HG03432 (cell line): ENCODE results near the gene SH3RF3.

Source experiments
- ATAC-seq: cut with Tn5 transposase; IDR thresholded peaks from one replicate; pipeline ENCODE4 v1.9.1; 2021; ENCODE audit warnings: mild to moderate bottlenecking, moderate library complexity; ENCODE audit not compliant: unreplicated experiment

SH3RF3 gene

GRCh38 chr2:109325570-109325969 lies 196.6 kb downstream of the SH3RF3 start:
- no peak for ATAC-seq

DNA sequence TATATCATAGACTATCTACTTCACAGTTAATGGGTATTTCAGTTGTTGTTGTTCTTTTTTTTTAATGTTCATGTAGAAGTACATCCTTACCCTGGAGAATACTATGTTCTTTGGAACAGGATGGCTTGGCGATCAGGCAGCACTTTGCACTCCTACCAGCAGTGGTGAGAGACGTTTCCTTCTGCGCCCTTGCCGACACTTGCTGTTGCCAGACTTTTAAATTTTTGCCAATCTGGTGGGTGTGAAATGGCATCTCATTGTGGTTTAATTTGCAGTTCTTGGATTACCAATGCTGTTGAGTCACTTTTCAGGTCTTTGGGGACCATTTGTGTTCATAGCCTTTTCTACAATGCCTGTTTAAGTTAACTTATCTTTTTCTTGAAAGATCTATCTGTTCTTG lies 197.3 kb downstream of the SH3RF3 start:
- ATAC-seq: no peak

DNA sequence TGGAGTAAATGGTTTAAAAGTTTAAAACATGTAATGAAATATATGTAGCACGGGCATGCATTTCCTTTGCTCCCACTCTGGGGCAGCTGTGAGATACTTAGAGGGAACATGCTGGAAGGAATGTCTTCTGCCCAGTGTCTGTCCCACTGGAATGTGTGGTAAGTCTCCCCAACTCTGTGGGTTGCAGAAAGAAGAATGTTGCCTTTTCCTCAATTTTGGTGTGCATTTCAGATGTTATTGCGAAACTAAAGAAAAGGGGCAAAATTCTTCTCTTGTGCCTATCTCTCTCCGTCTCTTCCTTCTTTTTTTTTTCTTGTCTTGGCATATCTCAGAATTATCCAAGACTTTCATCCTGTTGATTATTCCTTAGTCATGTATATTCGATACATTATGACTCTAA lies 201.1 kb downstream of the SH3RF3 start:
- ATAC-seq: no peak

GRCh38 chr2:109331081-109331480 lies 202.1 kb downstream of the SH3RF3 start:
- ATAC-seq: no peak

- peak; percentile 52 for ATAC-seq
These were observed 203.2 kb downstream of the SH3RF3 start for GRCh38 chr2:109331896-109332848.

DNA sequence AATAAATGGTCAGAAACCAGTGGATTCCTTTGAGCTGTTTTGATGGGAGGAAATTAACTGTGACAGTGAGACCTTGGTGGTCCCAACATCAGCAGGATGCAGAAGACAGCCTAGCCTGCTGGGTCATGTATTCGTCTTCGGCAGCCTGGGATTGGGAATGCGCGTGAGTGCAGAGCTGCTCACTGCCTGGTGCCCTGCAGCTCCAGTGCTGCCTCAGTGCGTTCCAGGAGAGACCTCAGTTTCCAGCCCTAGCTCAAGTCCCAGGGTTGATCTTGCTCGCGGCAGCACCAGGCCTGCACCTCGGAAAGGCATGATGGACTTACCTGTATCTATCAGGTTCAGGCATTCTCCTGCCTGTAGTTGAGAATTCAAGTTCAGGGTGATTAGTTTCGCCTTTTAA lies 203.9 kb downstream of the SH3RF3 start:
- ATAC-seq: no peak

DNA sequence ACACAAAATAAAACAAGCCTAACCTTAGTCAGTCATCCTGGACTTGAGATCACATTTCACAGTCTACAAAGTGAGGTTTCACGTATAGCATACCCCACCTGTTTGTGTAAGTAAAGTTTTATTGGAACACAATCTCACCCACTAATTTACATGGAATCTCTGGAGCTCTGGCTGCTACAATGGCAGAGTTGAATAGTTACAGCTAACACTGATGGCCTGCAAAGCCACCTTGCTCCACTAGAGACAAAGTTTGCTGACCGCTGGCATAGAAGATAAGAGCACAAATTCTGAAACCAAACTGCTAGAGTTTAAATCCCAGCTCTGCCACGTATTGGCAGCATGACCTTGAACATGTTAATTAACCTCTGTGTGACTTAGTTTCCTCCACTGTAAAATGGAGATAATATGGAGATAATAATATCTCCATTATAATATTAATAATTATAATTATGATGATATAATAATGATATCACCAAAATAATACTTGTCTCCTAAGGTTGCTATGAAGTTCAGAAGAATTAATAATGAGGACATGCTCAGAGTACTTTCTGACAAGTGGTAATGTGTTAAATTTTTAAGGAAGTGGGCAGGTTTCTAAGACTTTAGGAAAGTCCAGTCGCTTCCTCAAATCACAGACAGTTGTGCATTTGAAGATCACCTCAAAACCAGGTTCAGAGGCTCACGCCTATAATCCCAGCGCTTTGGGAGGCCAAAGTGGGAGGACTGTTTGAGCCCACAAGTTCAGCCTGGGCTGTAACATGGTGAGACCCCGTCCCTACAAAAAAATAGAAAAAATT lies 204.6 kb downstream of the SH3RF3 start:
- no peak for ATAC-seq

DNA sequence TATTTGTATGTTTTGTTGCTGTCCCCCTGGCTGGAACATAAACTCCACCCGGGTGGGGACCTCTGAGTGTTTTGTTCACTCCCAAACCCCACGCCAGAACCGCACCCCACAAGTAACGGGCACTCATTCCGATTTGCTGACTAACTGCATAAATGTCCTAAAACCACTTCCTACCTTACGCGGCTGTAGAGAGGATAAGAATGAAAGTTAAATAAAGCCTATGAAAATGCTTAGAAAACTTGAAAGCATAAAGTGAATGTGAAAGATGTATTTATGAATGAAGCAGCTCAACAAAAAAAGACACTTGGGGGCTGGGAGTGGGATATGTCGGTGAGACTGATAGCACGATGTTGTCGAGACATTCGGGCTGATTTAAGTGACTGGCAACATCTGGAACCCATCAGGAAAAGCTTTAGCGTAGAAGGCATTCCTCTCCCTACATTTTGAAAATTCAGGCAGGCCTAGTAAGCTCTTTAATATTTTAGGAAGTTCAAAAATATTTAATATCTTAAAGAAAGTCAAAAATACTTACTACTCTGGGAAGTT lies 206.7 kb downstream of the SH3RF3 start:
- ATAC-seq: no peak

DNA sequence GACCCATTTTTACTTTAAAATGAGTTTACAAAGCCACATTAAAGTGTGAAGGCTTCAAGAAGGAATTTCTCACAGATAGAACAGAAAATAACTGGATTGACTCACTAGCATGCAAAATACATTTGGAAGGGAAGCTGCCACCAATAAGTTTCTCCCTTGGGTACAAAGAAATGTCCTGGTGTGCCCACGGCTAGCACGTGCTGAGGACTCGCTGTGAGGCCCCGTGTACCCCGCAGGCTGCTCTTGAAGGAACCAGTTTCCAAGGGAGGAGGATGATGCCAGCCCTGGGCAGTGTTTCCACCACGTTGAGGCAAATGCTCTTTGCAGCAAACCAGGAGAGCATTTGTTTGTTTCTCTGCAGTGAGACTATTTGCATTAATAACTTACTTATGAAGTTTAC lies 207.3 kb downstream of the SH3RF3 start:
- no peak for ATAC-seq

GRCh38 chr2:109337221-109337620 lies 208.2 kb downstream of the SH3RF3 start:
- ATAC-seq: no peak

DNA sequence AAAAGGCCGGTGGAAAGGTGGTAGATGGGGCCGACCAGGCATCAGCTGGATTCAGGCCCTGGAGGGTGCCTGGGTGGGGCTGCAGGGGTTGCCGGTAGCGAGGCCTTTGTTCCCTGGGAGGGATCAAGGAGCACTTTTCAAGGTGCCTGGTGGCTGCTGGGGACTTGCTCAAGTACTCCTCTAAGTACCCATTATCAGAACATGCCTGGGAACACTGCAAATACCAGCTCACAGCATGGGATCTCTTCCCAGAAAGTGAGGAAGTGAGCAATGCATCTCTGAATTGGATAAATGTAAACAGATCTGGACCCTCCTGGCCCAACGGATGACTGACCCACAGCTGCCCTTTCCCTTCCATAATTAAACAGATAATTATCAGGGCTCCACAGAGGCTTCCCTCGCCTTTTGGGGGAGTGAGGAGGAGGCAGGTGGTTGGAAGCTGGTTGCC lies 210.5 kb downstream of the SH3RF3 start:
- ATAC-seq: no peak

DNA sequence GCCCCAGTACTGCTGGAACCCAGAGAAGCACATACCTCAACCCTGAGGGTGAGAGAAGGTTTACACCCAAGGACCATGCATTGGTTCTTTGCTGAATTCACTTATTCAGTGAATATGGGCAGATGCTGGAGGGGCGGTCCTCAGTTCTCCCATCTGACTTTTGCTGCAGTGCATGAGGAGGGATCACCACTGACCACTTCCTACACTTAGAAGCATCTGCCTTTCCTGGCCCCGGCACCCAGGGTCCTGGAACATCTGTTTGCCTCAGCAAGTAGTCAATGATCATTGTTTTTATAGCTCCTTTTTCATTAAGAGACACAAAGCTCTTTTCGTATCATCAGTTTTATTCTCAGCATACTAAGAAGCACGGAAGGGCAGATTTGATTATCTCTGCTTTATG lies 211.4 kb downstream of the SH3RF3 start:
- ATAC-seq: no peak

- ATAC-seq: no peak
These were observed 212.6 kb downstream of the SH3RF3 start for GRCh38 chr2:109341355-109342255.

GRCh38 chr2:109342256-109342850 lies 213.3 kb downstream of the SH3RF3 start:
- no peak for ATAC-seq

DNA sequence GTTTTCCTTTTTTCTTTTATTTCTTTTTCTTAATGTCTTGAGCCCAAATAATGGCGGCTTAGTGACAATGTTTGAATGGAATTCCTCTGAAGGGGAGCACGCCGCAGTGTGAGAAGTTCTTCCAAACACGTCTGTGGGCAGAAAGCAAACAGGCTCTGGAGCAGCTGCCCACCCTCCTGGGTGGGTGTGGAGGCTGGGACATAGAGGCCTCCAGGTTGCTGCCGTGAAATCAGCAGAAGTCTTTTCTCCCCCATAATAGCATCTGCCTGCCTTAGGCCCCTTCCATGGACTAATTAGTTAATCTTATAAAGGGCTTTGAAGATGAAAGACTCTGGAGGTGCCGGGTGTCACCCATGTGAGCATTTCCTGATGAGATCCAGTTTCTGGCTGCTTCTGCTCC lies 213.9 kb downstream of the SH3RF3 start:
- no peak for ATAC-seq

DNA sequence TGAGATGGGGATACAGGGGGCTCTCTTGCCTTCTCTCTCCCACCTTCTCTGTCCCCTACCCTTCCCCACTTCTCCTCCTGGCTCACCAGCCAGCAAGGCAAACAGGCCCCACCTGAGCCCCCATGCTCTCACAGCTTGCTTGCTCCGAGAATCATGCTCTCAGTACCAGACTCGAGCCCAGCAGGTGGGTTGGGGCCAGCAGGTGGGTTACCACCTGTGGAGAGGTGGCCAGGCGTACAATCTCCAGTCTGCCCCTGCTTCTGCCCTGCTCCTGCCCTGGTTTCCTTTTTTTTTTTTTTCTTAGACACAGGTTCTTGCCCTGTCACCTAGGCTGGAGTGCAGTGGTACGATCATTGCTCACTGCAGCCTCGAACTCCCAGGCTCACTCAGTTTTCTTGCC lies 214.5 kb downstream of the SH3RF3 start:
- ATAC-seq: no peak

DNA sequence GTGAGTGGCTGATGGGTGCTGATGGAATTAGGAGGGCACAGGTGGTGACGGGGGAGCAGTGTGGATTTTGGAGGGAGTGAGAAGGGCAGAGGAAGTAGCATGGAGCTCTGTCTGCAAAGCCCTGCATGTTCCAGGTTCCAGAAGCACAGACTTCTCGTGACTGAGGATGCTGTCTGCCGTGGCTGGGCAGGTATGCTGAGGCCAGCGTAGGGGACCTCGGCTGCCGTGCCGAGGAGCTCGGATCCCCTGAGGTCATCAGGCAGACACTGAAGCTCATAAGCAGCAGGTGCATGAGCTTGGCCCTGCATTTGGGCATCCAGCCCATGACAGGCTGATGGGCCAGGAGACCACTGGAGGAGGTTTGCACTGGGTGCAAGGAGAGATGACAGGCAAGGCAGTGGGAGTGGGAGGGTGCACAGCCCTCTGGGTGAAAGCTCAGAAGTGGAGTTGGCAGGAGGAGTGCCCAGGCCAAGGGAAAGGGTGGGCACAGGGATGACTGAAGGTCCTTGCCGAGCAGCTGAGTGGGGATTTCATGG lies 215.3 kb downstream of the SH3RF3 start:
- no peak for ATAC-seq

DNA sequence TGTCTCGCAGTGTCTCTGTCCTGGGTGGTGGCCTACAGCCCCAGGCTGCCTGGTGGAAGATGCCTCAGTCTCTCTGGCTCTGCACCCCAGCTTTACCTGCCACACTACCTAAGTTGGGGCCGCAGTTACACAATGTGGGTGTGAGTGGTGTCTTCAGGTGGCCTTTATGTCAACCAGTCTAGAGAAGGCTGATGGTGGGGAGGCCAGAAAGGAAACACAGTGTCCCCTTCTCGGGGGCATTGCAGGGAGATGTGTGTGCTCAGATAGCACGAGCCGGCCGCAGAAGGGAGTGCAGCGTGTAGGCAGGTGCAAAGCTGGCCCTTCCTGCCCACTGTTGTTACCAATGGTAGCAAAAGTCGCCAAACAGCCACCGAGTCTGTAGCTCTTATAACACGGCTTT lies 216.1 kb downstream of the SH3RF3 start:
- ATAC-seq: no peak

DNA sequence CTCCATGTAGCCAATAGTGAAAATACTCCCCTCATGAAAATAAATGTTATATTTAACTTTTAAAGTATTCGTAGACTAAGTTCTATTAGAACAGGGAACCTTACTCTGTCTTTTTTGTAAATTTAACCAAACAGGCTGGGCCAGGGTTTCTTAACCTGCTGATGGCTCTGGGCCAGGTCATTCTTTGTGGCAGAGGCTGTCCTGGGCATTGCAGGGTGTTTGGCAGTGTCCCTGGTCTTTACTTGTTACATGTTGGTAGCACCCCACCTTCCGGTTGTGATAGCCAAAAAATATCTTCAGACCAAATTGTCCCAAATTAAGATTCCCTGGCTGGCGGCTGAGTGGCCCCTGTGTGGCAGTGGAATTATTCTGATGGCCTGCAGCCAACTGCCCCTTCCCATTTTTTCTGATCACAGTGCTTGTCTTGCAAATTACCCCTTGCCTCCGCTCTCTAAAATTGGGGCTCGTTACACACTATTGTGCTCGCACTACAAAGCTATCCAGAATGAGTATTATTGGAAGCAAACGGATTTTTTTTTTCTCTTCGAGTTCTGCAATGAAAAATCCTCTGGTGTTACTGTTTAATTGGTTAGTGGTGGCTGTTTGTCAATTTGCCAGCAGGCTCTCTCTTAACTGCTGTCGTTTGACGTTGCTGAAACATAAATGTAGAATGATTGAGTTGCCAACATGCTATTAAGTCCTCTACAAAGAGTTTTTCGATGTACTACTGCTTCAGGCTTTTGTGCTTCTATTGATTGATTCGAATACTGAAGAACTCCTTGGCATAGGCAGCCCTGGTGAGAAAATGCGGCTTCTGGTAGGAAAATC lies 216.9 kb downstream of the SH3RF3 start:
- no peak for ATAC-seq
